Subcutaneous adipose tissue (tissue), 4 donors: Measurements from ENCODE around the gene ALOX12B. TPM values are rescaled to one million over a fixed set of nuclear protein-coding genes. Genes with fewer than 3 reads are reported as not detected.

ENCODE experiments used
- total RNA-seq, 4 donors: library from RNA; depleted of rRNA; stranded (reverse); fragments of >200 nt; gene quantifications; one replicate each; pipeline ENCODE4 v1.1.0, GENCODE V29; 2016
- TF ChIP-seq, protein P1 (sequence below): fragments of 450-650 bp; IDR thresholded peaks from one replicate; pipeline ENCODE4 v1.5.1; 2016; ENCODE audit warnings: low read depth, mild to moderate bottlenecking, control low read depth, antibody characterized with exemption, moderate library complexity

ALOX12B gene
- not detected for total RNA-seq

DNA sequence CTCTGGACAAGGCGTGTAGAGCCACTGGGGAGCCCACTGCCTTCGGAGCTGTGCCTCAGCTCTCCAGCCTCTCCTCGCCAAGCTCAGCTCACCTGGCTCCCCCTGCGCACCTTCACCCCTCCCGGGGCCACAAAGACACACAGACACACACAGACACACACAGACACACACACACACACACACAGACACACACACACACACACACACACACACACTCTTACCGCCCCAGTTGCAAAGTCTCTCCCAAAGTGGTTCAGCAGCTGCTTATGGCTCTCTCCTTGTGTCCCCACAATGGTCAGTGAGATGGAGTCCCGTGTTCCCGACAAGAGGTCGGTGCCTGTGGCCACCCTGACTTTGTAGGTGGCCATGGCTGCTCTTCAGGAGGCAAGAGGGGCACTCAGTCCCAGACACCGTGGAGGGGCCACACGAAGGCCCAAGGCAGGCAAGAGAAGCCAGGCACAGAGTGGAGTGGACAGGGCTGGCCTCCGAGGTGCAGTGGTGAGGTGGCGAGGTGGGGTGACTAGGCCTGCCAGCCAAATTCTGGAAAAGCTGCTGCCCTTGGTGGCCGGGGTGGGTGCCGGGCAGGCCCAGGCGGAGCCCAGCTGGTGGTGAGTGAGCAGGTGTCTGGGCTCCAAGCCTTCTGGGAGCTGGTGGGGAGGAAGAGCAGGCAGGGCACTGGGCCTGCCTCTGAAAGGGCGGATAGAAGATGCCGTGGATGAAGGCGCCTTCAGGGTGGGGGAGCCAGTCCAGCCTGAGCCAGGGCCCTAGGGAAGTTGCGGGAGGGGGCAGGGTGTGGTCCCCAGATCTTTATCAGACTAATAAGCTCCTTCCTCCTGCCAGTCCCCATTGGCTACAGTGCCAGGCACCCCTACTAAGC lies at the start of gene ALOX12B:
Gene ALOX12B, minus strand, starts transcription at position 642 of the 877 bp plus-strand sequence. Its CDS starts 274 bp downstream, at position 368.
- TF ChIP-seq, protein P1, sequence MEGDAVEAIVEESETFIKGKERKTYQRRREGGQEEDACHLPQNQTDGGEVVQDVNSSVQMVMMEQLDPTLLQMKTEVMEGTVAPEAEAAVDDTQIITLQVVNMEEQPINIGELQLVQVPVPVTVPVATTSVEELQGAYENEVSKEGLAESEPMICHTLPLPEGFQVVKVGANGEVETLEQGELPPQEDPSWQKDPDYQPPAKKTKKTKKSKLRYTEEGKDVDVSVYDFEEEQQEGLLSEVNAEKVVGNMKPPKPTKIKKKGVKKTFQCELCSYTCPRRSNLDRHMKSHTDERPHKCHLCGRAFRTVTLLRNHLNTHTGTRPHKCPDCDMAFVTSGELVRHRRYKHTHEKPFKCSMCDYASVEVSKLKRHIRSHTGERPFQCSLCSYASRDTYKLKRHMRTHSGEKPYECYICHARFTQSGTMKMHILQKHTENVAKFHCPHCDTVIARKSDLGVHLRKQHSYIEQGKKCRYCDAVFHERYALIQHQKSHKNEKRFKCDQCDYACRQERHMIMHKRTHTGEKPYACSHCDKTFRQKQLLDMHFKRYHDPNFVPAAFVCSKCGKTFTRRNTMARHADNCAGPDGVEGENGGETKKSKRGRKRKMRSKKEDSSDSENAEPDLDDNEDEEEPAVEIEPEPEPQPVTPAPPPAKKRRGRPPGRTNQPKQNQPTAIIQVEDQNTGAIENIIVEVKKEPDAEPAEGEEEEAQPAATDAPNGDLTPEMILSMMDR = no peak

DNA sequence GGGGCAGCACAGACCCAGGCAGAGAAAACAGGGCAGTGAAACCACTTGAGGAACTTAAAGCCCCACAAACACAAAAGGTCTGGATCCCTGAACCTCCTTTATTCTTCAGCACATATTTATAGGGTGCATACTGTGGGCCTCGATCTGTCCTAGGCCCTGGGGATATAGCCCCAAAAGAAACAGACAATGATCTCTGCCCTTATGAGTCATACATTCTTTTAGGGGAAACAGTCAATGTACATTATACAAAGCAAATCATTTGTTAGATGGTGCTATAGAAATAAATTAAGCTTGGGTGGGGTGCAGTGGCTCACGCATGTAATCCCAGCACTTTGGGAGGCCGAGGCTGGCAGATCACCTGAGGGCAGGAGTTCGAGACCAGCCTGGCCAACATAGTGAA lies 46.4 kb upstream of the ALOX12B start:
- TF ChIP-seq, protein P1 = no peak

GRCh38 chr17:8133399-8133798 lies 45.9 kb upstream of the ALOX12B start:
- TF ChIP-seq, protein P1 = no peak

DNA sequence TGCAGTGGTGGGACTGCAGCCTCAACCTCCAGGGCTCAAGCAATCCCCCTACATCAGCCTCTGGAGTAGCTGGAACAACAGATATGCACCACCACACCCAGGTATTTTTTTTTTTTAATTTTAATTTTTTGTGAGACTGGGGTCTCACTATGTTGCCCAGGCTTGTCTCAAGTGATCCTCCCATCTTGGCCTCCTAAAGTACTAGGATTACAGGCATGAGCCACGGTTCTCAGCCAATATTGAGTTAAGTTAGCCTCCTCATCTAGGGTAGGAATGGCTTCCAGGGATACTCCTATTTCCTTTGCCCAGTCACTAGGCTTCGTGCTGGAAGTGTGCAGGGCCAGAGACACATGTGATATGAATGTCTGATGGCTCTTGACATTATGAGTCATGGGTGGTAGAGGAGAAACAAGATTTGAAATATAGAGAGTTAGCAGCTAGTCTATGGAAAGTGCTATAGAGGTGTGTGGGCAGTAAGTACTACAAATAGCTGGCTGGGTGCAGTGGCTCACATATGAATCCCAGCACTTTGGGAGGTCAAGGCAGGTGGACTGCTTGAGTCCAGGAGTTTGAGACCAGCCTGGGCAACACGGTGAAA lies 44.4 kb upstream of the ALOX12B start:
- TF ChIP-seq, protein P1 = no peak

GRCh38 chr17:8128125-8128784 lies 40.7 kb upstream of the ALOX12B start:
- TF ChIP-seq, protein P1 = no peak

DNA sequence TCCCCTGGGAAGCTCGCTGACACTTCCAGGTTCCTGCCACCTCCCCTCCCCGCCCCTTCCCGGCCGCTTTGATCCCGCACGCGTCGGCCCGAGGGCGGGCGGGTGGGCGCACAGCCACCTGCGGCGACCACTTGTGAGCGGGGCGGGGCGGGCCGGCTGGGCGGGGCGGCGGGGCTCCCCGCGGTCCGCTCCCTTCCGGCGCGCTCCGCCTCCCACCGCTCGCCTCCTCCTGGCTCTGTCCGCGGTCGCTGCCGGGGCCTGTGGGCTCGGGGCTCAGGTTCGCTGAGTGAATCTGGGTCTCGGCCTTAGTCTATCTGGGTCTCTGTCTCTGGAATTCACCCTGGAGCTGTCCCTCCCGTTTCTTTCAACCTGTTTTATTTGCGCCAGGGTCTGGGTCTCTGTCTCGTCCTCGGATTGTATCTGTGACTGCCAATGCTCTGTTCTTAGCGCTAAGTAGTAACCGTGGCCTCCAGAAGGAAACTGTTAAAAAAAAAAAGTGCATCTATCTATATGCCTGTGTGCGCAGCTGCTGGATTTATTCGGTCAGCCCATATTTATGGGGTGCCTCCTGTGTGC lies 39.1 kb upstream of the ALOX12B start:
- TF ChIP-seq, protein P1 = no peak
